ENCODE results near the gene CYP3A7. TPM values are rescaled to one million over a fixed set of nuclear protein-coding genes. Genes with fewer than 3 reads are reported as not detected.
"Not testable (repeated sequence)": the region's sequence is repeated elsewhere in the genome, so short reads cannot be mapped to it uniquely, and the experiment has no call there.

The CYP3A7 gene
- total RNA-seq, 1 donor from 2014 or later: not detected

GRCh38 chr7:99674995-99675742, 59.8 kb downstream of the CYP3A7 start:
- intact Hi-C loops (cut with micrococcal nuclease): no loop called here

GRCh38 chr7:99672573-99672972, 62.4 kb downstream of the CYP3A7 start:
- intact Hi-C loops (cut with micrococcal nuclease): no loop called here

- intact Hi-C loops (cut with micrococcal nuclease): no loop called here
Measured at GRCh38 chr7:99669782-99670181, 65.2 kb downstream of the CYP3A7 start.

GRCh38 chr7:99668541-99668940, 66.5 kb downstream of the CYP3A7 start:
- intact Hi-C loops (cut with micrococcal nuclease): no loop called here

- intact Hi-C loops (cut with micrococcal nuclease): no loop called here
Measured at GRCh38 chr7:99667179-99667578, 67.8 kb downstream of the CYP3A7 start.

- intact Hi-C loops (cut with micrococcal nuclease): no loop called here
Measured at GRCh38 chr7:99666013-99666395, 69.0 kb downstream of the CYP3A7 start.

GRCh38 chr7:99665312-99666012, 69.5 kb downstream of the CYP3A7 start:
- intact Hi-C loops (cut with micrococcal nuclease): no loop called here

GRCh38 chr7:99657879-99658278, 77.1 kb downstream of the CYP3A7 start:
- intact Hi-C loops (cut with micrococcal nuclease): not testable (repeated sequence)

Other genes starting within 250 kb of the CYP3A7 start
- gene ZNF394, start 234.9 kb downstream of the CYP3A7 start, total RNA-seq: 60.1 and 61.7 TPM in 2 replicates
- gene ZKSCAN5, start 230.5 kb downstream of the CYP3A7 start, total RNA-seq: 11.4 and 12.6 TPM in 2 replicates
- gene FAM200A, start 183.1 kb downstream of the CYP3A7 start, total RNA-seq: 4.2 and 4.5 TPM in 2 replicates
- gene ZNF655, start 176.6 kb downstream of the CYP3A7 start, total RNA-seq: 102 and 108 TPM in 2 replicates
- gene TMEM225B, start 136.9 kb downstream of the CYP3A7 start, total RNA-seq: 1.4 and 1.6 TPM in 2 replicates
- gene ZSCAN25, start 118.2 kb downstream of the CYP3A7 start, total RNA-seq: 26.8 and 28.9 TPM in 2 replicates
- gene CYP3A5, start 55.2 kb downstream of the CYP3A7 start, total RNA-seq: not detected in 2 replicates
- gene CYP3A4, start 49.0 kb upstream of the CYP3A7 start, total RNA-seq: not detected in 2 replicates
- 0.12 TPM in 1 of 2 replicates, not detected in the other for gene CYP3A43, start 92.8 kb upstream of the CYP3A7 start, total RNA-seq
- gene OR2AE1, start 141.8 kb upstream of the CYP3A7 start, total RNA-seq: 0.39 and 0.59 TPM in 2 replicates
- gene TRIM4, start 184.3 kb upstream of the CYP3A7 start, total RNA-seq: 29.2 and 29.7 TPM in 2 replicates
- gene GJC3, start 194.4 kb upstream of the CYP3A7 start, total RNA-seq: 0.32 TPM in 1 of 2 replicates, not detected in the other
- not detected in 2 replicates for gene AZGP1, start 240.8 kb upstream of the CYP3A7 start, total RNA-seq